ENCODE measurements around the gene UGP2. TPM values are rescaled to one million over a fixed set of nuclear protein-coding genes. Genes with fewer than 3 reads are reported as not detected.
A peak's percentile ranks its signal among the peaks of the same experiment; 100 is the strongest.

UGP2 gene
- total RNA-seq, 1 experiment from 2014 or later = 883 TPM

GRCh38 chr2:63893163-63893562 lies 51.5 kb downstream of the UGP2 start:
- Histone ChIP-seq H2BK5ac (ENCODE audit: insufficient read length, low read length) (no peak overlapping the region), H3K79me1 (ENCODE audit: insufficient read depth, low read depth, low read length, poor library complexity, severe bottlenecking) (no peaks in the 10 kb centered on the region), H3K27me3 (ENCODE audit: insufficient read depth, low read length) (no peaks in the 10 kb centered on the region), H3K79me2 (ENCODE audit: insufficient read depth, low read length) (no peaks in the 10 kb centered on the region), H2AK5ac (ENCODE audit: insufficient read length, low read length) (no peak overlapping the region), H3K23ac (ENCODE audit: insufficient read length, low read depth, low read length) (no peak overlapping the region), H2BK12ac (ENCODE audit: insufficient read length, low read depth, low read length) (no peak overlapping the region), H3K4ac (ENCODE audit: low read depth, low read length) (no peak overlapping the region), H2BK15ac (ENCODE audit: low read depth, low read length) (no peak overlapping the region), H3K56ac (ENCODE audit: insufficient read length, low read depth, low read length) (no peak overlapping the region), H3K9ac (ENCODE audit: extremely low read depth, insufficient read length, low read length) (no peak overlapping the region), H3K4me1 (ENCODE audit: insufficient read depth, low read length) (no peaks in the 10 kb centered on the region), H2AFZ (ENCODE audit: low read length) (no peak overlapping the region), H4K8ac (replicated peaks; ENCODE audit: insufficient read length, low read depth, low read length) (no peak overlapping the region), H3K27ac (ENCODE audit: insufficient read length, low read depth, low read length) (no peak overlapping the region), H3K23me2 (ENCODE audit: insufficient read length, low read depth, low read length, poor library complexity, severe bottlenecking) (no peaks in the 10 kb centered on the region), H3K18ac (ENCODE audit: insufficient read length, low read depth, low read length) (no peak overlapping the region), H4K5ac (ENCODE audit: insufficient read length, low read depth, low read length) (no peak overlapping the region), H2BK120ac (ENCODE audit: low read depth, low read length, poor library complexity, severe bottlenecking) (no peak overlapping the region), H3K4me2 (ENCODE audit: insufficient read depth, insufficient read length, low read length) (no peak overlapping the region), H2BK20ac (ENCODE audit: low read depth, low read length, poor library complexity, severe bottlenecking) (no peak overlapping the region), H3T11ph (ENCODE audit: low read length) (no peak overlapping the region), H3K14ac (ENCODE audit: insufficient read depth, low read length) (no peak overlapping the region), H3K9me3 (ENCODE audit: control insufficient read depth, low read depth, low read length) (no peaks in the 10 kb centered on the region), H4K20me1 (ENCODE audit: control insufficient read depth, insufficient read depth, insufficient read length) (no peaks in the 10 kb centered on the region), H4K91ac (ENCODE audit: insufficient read length, low read depth, low read length) (no peak overlapping the region)
- no CpG with 5 or more reads among the region's 2 CpGs for WGBS (ENCODE audit: extremely low coverage, insufficient read length, low lambda C conversion rate)
- Mint-ChIP-seq H3K27me3 (ENCODE audit: low read depth) (no peaks in the 10 kb centered on the region; the same call in 1 of the 2 replicates), H3K4me1 (peaks cover 10 to 11% of the 10 kb centered on the region in 2 experiments), H3K9me3 (no peaks in the 10 kb centered on the region), H3K36me3 (ENCODE audit: insufficient read depth in 1 of 3, low read depth in 3 of 3) (peaks cover 23 to 66% (median 50%) of the 10 kb centered on the region in 3 experiments), H3K4me3 (no peak overlapping the region; a peak in 1 of 5 replicates), H3K27ac (peak overlapping the region in 1 of 3 experiments; percentile 99; a peak in 3 of 7 replicates)
- no peak for TF ChIP-seq CTCF (conservative IDR thresholded peaks at IDR 0.05)
- DNase-seq = no peak

Measured in H9 (cell line).